OCI-LY3 (cell line): ENCODE data around the gene DOC2A.

Experiments
- H2AFZ ChIP-seq: fragments of 200-600, 300-600 bp; shearing (Covaris generic); 2 replicates; pipeline ENCODE4 v1.6.0; 2014; ENCODE audit warnings: antibody characterized with exemption, low read depth, low read length
- H3K27ac ChIP-seq: fragments of 200-600, 300-600 bp; sonication (generic); 2 replicates; pipeline ENCODE4 v1.5.1; 2014; ENCODE audit warnings: mild to moderate bottlenecking, low read length, moderate library complexity, mixed read lengths
- H3K27me3 ChIP-seq: fragments of 200-600, 300-600 bp; sonication (generic); 2 replicates; pipeline ENCODE4 v1.6.1; 2014; ENCODE audit warnings: low read depth, low read length, mixed read lengths
- H3K36me3 ChIP-seq: fragments of 200-600, 300-600 bp; sonication (generic); replicated peaks from 2 replicates; pipeline ENCODE3; 2014; ENCODE audit warnings: low read depth, low read length, mixed read lengths
- H3K4me1 ChIP-seq: fragments of 300-600, 200-600 bp; sonication (generic); 2 replicates; pipeline ENCODE4 v1.6.1; 2014; ENCODE audit warnings: low read length, mixed read lengths
- H3K4me2 ChIP-seq: fragments of 200-600, 300-600 bp; sonication (generic); 2 replicates; pipeline ENCODE4 v1.6.1; 2014; ENCODE audit warnings: low read length, mixed read lengths
- H3K4me3 ChIP-seq: fragments of 300-600, 200-600 bp; sonication (generic); 2 replicates; pipeline ENCODE4 v1.5.1; 2014; ENCODE audit warnings: antibody characterized with exemption, mild to moderate bottlenecking, low read length, moderate library complexity
- H3K79me2 ChIP-seq: fragments of 300-600, 200-600 bp; shearing (Covaris generic); 2 replicates; pipeline ENCODE4 v1.6.1; 2014; ENCODE audit warnings: mild to moderate bottlenecking, low read length, mixed read lengths
- H3K9ac ChIP-seq: fragments of 300-600, 200-600 bp; shearing (Covaris generic); 2 replicates; pipeline ENCODE4 v1.6.0; 2014; ENCODE audit warnings: mild to moderate bottlenecking, low read length, moderate library complexity
- H3K9me3 ChIP-seq: fragments of 200-600, 300-600 bp; shearing (Covaris generic); 2 replicates; pipeline ENCODE4 v1.6.1; 2014; ENCODE audit warnings: low read length, mixed read lengths; ENCODE audit not compliant: insufficient read depth
- H4K20me1 ChIP-seq: fragments of 200-600, 300-600 bp; sonication (generic); 2 replicates; pipeline ENCODE4 v1.6.1; 2016; ENCODE audit warnings: low read length, mixed read lengths; ENCODE audit not compliant: insufficient read depth
- CTCF ChIP-seq: fragments of 200-600, 300-600 bp; sonication (generic); IDR thresholded peaks from 2 replicates; pipeline ENCODE4 v1.5.1; 2014; ENCODE audit warnings: antibody characterized with exemption, low read length, low read depth
- EZH2phosphoT487 ChIP-seq: fragments of 200-600 bp; shearing (Covaris generic); IDR thresholded peaks from 2 replicates; pipeline ENCODE4 v1.6.1; 2018; ENCODE audit warnings: antibody characterized with exemption, mixed run types, low read depth

Gene DOC2A

DNA sequence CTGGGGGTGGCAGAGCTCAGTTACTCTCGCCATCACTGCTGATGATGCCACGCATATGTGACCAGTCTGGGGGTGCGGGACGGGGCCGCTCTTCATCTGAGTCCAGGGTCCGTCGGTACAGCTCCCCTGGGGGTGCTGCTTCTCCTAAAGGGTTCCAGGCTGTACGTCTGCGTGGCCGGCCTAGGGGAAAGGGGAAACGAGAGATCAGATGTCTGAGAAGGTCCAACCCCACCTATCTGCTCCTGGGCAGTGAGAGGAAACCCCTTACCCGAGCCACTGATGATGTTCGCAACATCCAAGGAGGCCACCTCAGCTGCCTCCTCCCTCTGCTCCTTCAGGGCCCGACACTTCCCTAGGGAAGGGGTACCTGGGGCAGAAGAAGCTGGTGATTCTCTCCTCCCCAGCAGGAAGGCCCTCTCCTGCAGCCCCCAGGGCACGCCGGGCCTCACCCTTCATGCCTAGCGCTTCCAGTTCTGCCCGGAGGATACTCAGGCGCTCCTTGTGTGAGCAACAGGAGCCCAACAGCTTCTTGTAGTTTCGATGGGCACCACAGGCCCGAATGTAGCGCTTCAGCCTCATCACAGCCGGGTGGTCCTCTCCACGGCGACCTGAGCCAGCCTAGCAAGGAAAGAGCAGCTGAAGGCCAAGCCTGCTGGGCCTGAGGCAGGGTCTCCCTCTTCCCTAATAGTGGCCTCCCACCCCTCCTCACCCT lies 17.5 kb downstream of the DOC2A start:
- Histone ChIP-seq H3K9me3 (no peaks in the 10 kb centered on the region), H4K20me1 (no peaks in the 10 kb centered on the region), H3K79me2 (peaks cover 16% of the 10 kb centered on the region), H3K27me3 (no peaks in the 10 kb centered on the region), H3K4me3 (no peak overlapping the region), H2AFZ (no peak overlapping the region), H3K4me2 (no peak overlapping the region), H3K36me3 (peaks cover 31% of the 10 kb centered on the region), H3K27ac (no peak overlapping the region), H3K4me1 (peaks cover 13% of the 10 kb centered on the region), H3K9ac (no peak overlapping the region)
- TF ChIP-seq EZH2phosphoT487 (no peak), CTCF (no peak)

GRCh38 chr16:29992344-29992967 lies 18.4 kb downstream of the DOC2A start:
- Histone ChIP-seq H3K9me3 (no peaks in the 10 kb centered on the region), H3K4me3 (no peak overlapping the region), H3K9ac (no peak overlapping the region), H3K27ac (no peak overlapping the region), H3K79me2 (peaks cover 16% of the 10 kb centered on the region), H3K36me3 (peaks cover 30% of the 10 kb centered on the region), H3K4me2 (no peak overlapping the region), H2AFZ (no peak overlapping the region), H4K20me1 (no peaks in the 10 kb centered on the region), H3K27me3 (no peaks in the 10 kb centered on the region), H3K4me1 (peaks cover 13% of the 10 kb centered on the region)
- TF ChIP-seq EZH2phosphoT487 (no peak), CTCF (no peak)

DNA sequence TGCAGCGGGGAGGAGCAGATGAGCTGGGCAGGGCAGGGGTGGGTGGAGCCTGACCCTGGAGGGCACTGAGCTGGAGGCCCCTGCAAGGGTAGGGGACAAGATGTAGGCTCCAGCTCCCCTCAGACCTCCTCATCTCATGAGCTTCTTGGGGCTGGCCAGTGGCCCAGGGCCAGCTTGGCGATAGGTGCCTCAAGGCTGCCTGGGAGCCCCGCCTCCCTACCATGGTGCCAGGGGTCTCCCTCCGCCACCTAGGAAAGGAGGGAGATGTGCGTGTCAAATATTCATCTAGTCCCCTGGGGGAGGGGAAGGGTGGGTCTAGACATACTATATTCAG lies 19.3 kb downstream of the DOC2A start:
- H2AFZ ChIP-seq = no peak overlapping the region
- H3K4me2 ChIP-seq = no peak overlapping the region
- TF ChIP-seq CTCF = no peak
- no peak for TF ChIP-seq EZH2phosphoT487
- H3K27me3 ChIP-seq = no peaks in the 10 kb centered on the region
- no peaks in the 10 kb centered on the region for H4K20me1 ChIP-seq
- H3K27ac ChIP-seq = no peak overlapping the region
- H3K9ac ChIP-seq = no peak overlapping the region
- H3K4me3 ChIP-seq = no peak overlapping the region
- H3K79me2 ChIP-seq = peaks cover 10% of the 10 kb centered on the region
- no peaks in the 10 kb centered on the region for H3K9me3 ChIP-seq
- H3K36me3 ChIP-seq = peaks cover 30% of the 10 kb centered on the region
- H3K4me1 ChIP-seq = peaks cover 8% of the 10 kb centered on the region

DNA sequence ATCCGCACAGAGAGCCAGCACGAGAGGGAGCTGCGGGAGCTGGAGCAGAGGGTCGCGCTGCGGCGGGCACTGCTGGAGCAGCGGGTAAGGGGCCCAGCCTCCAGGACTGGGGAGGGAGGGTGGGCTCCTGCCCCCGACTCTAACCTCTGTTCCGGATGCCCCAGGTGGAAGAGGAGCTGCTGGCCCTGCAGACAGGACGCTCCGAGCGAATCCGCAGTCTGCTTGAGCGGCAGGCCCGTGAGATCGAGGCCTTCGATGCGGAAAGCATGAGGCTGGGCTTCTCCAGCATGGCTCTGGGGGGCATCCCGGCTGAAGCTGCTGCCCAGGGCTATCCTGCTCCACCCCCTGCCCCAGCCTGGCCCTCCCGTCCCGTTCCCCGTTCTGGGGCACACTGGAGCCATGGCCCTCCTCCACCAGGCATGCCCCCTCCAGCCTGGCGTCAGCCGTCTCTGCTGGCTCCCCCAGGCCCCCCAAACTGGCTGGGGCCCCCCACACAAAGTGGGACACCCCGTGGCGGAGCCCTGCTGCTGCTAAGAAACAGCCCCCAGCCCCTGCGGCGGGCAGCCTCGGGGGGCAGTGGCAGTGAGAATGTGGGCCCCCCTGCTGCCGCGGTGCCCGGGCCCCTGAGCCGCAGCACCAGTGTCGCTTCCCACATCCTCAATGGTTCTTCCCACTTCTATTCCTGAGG lies 19.8 kb downstream of the DOC2A start:
- TF ChIP-seq CTCF = no peak
- TF ChIP-seq EZH2phosphoT487 = no peak
- Histone ChIP-seq H3K36me3 (peaks cover 30% of the 10 kb centered on the region), H3K9ac (no peak overlapping the region), H4K20me1 (no peaks in the 10 kb centered on the region), H3K27ac (no peak overlapping the region), H3K79me2 (peaks cover 6% of the 10 kb centered on the region; the same call in 1 of the 2 replicates), H3K9me3 (no peaks in the 10 kb centered on the region), H3K27me3 (no peaks in the 10 kb centered on the region), H2AFZ (no peak overlapping the region), H3K4me3 (no peak overlapping the region), H3K4me2 (no peak overlapping the region), H3K4me1 (peaks cover 8% of the 10 kb centered on the region)
